ENCODE measurements around the gene FAM50A.

GRCh38 chrX:154481195-154481594 lies 37.3 kb downstream of the FAM50A start:
- no peak for TF ChIP-seq CTCF (IDR thresholded peaks at IDR 0.05)
- no peak for TF ChIP-seq POLR2AphosphoS5 (IDR thresholded peaks at IDR 0.05)
- no peak for TF ChIP-seq EP300 (IDR thresholded peaks at IDR 0.05; ENCODE audit: low read depth)
